Measurements from ENCODE around the gene RBBP7. TPM values are rescaled to one million over a fixed set of nuclear protein-coding genes. Genes with fewer than 3 reads are reported as not detected.

RBBP7 gene
- total and polyA plus RNA-seq, 4 donors: 52.3 to 117 (median 83.7) TPM

- DNase-seq: no peak
- Histone ChIP-seq H3K27me3 (ENCODE audit: control insufficient read depth in 3 of 3, insufficient read depth in 3 of 3, low read length in 2 of 3) (peaks cover 2 to 25% (median 22%) of the 10 kb centered on the region in 3 donors), H3K36me3 (ENCODE audit: control insufficient read depth in 4 of 4, insufficient read depth in 4 of 4, low read length in 4 of 4) (no peaks in the 10 kb centered on the region), H3K9me3 (ENCODE audit: control insufficient read depth in 4 of 4, insufficient read depth in 3 of 4, low read length in 3 of 4) (peaks cover 0 to 2% (median 0%) of the 10 kb centered on the region in 4 donors), H3K4me1 (ENCODE audit: control insufficient read depth in 5 of 5, insufficient read depth in 5 of 5, low read length in 5 of 5) (no peaks in the 10 kb centered on the region), H3K9ac (ENCODE audit: insufficient read depth in 1 of 2, low read length in 2 of 2) (no peak overlapping the region), H3K27ac (ENCODE audit: low read depth in 1 of 2, low read length in 1 of 2) (no peak overlapping the region), H3K4me3 (no peak overlapping the region)
- TF ChIP-seq CTCF (IDR thresholded peaks at IDR 0.05; ENCODE audit: control extremely low read depth, extremely low read depth): no peak
- no peak for ATAC-seq (ENCODE audit: insufficient read depth, low FRiP score)
- 49 to 73% methylated on average over 8 of the region's 8 CpGs for WGBS, 2 donors
These were observed 33.3 kb upstream of the RBBP7 start for GRCh38 chrX:16903274-16904022.

DNA sequence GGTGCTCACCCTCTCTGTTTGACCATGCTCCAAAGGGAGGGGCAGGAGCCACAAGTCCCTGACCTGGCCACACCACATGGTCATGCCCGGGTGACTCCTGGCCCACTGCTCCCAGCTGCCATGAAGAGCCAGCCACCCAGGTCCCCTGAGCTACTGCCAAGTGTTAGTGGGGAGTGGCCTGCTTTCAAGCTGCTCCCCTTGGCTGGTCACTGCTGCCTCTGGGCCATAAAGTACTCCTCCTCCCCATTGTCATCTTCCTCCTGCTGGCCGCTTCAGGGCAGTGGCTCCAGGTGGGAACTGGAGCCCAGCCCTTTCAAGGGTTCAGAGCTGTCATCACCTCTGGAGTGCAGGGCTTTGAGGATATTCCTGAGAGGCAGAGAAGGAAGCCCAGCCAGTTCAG lies 27.3 kb upstream of the RBBP7 start:
- H3K9ac ChIP-seq (ENCODE audit: insufficient read depth in 1 of 2, low read length in 2 of 2): no peak overlapping the region
- whole genome bisulfite sequencing, 2 donors: 81 to 93% methylated on average over 2 of the region's 2 CpGs
- no peak overlapping the region for H3K4me3 ChIP-seq
- ATAC-seq (ENCODE audit: insufficient read depth, low FRiP score) (no peak), DNase-seq (no peak)
- peaks cover 0 to 2% (median 0%) of the 10 kb centered on the region in 4 donors for H3K9me3 ChIP-seq (ENCODE audit: control insufficient read depth in 4 of 4, insufficient read depth in 3 of 4, low read length in 3 of 4)
- H3K36me3 ChIP-seq (ENCODE audit: control insufficient read depth in 4 of 4, insufficient read depth in 4 of 4, low read length in 4 of 4): no peaks in the 10 kb centered on the region
- H3K4me1 ChIP-seq (ENCODE audit: control insufficient read depth in 5 of 5, insufficient read depth in 5 of 5, low read length in 5 of 5): no peaks in the 10 kb centered on the region
- H3K27ac ChIP-seq (ENCODE audit: low read depth in 1 of 2, low read length in 1 of 2): no peak overlapping the region
- H3K27me3 ChIP-seq (ENCODE audit: control insufficient read depth in 3 of 3, insufficient read depth in 3 of 3, low read length in 2 of 3): peaks cover 2 to 28% (median 19%) of the 10 kb centered on the region in 3 donors
- no peak for TF ChIP-seq CTCF (IDR thresholded peaks at IDR 0.05; ENCODE audit: control extremely low read depth, extremely low read depth)

- peak; percentile 91 for ATAC-seq (ENCODE audit: insufficient read depth, low FRiP score)
- Histone ChIP-seq H3K4me3 (no peak overlapping the region), H3K36me3 (ENCODE audit: control insufficient read depth in 4 of 4, insufficient read depth in 4 of 4, low read length in 4 of 4) (no peaks in the 10 kb centered on the region), H3K27me3 (ENCODE audit: control insufficient read depth in 3 of 3, insufficient read depth in 3 of 3, low read length in 2 of 3) (peaks cover 2 to 30% (median 20%) of the 10 kb centered on the region in 3 donors), H3K9me3 (ENCODE audit: control insufficient read depth in 4 of 4, insufficient read depth in 3 of 4, low read length in 3 of 4) (peaks cover 0 to 2% (median 0%) of the 10 kb centered on the region in 4 donors), H3K27ac (ENCODE audit: low read depth in 1 of 2, low read length in 1 of 2) (no peak overlapping the region), H3K9ac (ENCODE audit: insufficient read depth in 1 of 2, low read length in 2 of 2) (no peak overlapping the region), H3K4me1 (ENCODE audit: control insufficient read depth in 5 of 5, insufficient read depth in 5 of 5, low read length in 5 of 5) (no peaks in the 10 kb centered on the region)
- WGBS, 2 donors: 13 to 15% methylated on average over 9 of the region's 9 CpGs
- DNase-seq: peak; percentile 68 to 89 (median 82)
- TF ChIP-seq CTCF (IDR thresholded peaks at IDR 0.05; ENCODE audit: control extremely low read depth, extremely low read depth): peak; percentile 78
These were observed 22.6 kb upstream of the RBBP7 start for GRCh38 chrX:16892504-16893362.

All from lung (tissue), 12 donors.